ENCODE measurements around the gene ADGRG7.
"Not testable (repeated sequence)": the region's sequence is repeated elsewhere in the genome, so short reads cannot be mapped to it uniquely, and the experiment has no call there.

Gene ADGRG7, protein sequence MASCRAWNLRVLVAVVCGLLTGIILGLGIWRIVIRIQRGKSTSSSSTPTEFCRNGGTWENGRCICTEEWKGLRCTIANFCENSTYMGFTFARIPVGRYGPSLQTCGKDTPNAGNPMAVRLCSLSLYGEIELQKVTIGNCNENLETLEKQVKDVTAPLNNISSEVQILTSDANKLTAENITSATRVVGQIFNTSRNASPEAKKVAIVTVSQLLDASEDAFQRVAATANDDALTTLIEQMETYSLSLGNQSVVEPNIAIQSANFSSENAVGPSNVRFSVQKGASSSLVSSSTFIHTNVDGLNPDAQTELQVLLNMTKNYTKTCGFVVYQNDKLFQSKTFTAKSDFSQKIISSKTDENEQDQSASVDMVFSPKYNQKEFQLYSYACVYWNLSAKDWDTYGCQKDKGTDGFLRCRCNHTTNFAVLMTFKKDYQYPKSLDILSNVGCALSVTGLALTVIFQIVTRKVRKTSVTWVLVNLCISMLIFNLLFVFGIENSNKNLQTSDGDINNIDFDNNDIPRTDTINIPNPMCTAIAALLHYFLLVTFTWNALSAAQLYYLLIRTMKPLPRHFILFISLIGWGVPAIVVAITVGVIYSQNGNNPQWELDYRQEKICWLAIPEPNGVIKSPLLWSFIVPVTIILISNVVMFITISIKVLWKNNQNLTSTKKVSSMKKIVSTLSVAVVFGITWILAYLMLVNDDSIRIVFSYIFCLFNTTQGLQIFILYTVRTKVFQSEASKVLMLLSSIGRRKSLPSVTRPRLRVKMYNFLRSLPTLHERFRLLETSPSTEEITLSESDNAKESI

DNA sequence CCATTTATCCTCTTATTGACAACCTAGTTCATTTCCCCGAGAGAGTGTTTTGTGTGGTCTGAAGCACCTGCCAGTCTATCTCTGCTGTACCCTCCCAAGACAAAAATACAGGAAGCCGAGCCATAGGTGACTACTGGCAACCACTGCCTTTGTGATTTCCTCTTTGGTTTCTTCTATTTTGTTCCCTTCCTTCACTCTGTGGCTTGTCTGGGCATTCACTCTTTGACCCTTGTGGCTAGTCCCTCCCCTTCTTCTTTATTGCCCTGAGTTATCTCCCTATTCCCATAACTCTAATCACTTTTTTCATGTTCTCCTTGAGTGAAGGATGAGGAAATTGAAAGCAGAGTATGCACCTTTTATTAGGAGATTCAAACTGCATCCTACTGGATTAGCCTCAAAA is at the start of gene ADGRG7:
Gene ADGRG7 (plus strand): TSS at position 297 of the 400 bp plus-strand sequence. CDS start 256 bp downstream, outside the sequence.
- DNase-seq, result no peak

DNA sequence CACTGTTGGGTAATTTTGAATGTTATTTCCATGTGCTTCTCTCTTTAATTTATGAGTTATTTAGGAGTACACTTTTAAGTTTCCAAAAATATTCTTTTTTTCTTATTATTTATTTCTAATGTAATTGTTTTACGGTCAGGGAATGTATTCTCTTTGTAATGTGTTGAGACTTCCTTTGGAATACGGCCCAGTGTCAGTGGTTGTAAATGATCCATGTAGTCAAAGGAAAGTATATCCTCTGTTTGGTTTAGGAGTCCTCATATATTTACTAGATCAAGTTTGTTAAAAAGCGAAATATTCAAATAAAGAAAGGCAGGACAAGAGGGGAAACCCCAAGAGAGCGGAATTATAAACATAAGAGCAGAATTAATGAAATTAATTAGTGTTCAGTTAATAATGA is 49.0 kb upstream of the ADGRG7 start:
- DNase-seq, result no peak

DNA sequence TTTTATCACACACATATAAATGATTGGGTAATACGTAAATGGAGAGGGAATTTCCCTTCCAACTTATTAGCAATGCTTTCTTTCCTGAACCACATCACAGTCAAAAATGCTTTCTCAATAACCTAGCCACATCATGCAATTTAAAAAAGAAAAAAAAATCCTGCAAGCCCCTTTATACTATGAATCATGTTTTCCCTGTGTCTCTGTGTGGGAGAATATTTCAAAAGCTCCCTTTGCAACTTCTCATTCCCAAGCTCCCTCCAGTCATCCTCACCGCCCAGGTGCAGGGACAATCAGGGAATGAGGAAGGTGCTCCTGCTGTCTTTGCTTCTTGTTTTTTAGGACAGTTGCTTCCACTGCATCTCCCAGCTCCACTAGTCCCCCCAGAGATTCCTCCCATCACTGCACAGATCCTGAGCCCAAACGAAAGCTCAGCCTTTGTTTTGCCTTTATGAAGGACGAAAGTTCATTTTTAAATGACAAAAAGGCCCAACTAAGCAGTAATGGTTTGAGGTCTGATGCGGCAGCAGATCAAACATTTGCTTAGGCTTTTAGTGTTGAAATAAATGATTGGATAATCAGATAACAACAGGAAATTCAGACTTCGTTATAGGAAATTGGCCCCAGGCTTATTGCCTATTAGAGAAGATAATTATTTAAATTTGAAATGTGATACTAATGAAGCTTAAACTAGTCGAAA is 47.8 kb upstream of the ADGRG7 start:
- no peak for DNase-seq

DNA sequence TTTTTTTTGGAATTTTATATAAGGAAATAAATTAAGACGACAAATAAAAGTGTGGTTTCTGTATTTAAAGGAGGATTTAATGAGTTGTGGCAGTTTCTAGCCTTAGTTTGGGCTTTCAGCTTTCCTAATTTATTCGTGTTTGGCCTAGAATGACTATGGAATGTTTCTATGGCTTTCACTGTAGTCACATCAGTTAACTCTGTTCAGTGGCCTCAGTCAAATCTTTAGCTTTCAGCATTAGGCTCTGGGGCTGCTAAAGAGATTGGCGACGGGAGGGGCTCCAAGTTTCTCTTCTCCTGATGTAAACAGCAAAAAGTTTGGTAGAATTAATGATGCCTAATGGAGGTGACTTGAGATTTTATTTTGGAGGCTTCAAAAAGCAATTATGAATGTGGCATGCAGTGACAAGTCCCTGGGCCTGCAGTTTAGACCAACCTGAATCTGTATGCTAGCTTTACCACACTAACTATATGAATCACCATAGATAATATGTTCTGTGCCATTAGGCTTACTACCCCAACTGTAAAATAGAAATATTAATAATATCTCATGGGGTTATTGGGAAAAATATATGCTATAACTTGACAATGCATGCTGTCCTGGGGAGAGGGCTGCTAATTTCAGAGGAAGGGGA is 47.1 kb upstream of the ADGRG7 start:
- no peak for DNase-seq

DNA sequence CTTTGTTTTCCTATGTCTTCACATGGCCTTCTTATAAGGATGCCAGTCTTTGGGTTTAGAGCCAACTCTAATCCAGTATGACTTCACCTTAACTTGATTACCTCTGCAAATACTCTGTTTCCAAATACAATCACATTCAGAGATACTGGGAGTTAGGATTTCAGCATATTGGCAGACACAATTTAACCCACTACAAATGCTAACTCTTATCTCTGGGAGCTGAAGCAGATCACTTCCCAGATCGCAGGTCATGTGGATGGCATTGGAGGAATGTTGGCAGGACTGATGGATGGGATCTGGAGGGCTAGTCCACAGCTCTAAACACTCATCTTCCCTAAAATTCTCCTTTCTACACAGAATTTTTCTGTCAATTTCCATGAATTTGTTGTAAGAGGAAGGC is 46.2 kb upstream of the ADGRG7 start:
- no peak for DNase-seq

DNA sequence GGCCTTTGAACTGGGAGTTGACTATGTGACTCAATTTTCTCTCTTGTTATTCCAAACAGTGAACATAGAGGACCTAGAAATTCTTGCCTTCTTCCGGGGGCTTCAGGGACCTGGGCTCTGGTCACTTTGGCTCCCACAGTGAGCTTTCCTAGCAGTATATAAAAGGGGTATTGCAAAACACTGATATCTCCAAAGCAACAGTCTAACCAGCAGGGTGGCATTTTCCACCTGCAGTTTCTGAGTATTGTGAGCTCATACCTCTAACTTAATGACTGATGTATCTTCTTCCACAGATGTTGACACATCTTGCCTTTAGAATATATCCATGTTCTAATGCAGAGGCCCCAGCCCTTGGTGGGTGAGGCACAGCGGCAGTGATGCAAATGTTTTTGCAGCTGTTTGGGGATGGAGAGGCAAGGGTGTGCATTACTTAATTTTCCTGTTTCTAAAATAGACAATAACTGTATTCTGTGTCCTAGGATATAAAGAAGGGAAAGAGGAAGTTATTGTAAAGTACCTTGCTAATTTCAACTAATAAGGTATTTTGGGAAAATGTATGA is 45.7 kb upstream of the ADGRG7 start:
- no peak for DNase-seq

DNA sequence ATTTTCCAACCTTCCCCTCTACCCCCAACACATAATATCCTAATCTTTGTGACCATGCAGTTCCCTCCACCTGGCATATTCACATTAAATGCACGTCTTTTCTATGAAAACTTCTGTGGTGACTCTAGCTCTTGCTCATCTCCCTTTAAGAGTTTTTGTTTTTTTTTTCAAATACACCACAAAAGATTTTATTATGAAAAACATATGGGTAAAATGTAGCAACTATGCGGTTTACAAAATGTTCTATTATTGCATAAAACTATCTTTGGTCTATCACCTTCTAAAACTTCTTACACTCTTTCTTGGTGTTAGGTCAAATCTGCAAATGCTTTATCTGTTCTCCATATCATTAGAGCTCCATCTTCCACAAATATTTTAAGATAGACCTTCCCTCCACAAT is 38.6 kb upstream of the ADGRG7 start:
- no peak for DNase-seq

DNA sequence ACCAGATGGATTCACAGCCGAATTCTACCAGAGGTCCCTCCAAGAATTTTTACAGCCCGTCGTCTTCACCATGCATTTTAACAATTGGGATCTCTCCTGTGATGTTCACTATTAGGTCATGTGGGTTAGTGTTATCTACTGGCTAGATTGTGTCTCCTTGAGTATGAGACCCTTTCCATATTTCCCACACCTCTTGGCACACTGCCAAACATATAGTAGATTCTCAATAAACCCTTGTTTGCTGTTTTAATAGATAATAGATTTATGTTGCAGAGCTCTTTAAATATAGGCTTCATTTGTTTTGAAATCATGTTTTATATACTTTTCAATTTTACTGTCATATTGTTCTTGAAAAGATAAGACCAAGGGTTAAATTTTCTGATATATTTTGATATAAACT is 34.9 kb upstream of the ADGRG7 start:
- no peak for DNase-seq

DNA sequence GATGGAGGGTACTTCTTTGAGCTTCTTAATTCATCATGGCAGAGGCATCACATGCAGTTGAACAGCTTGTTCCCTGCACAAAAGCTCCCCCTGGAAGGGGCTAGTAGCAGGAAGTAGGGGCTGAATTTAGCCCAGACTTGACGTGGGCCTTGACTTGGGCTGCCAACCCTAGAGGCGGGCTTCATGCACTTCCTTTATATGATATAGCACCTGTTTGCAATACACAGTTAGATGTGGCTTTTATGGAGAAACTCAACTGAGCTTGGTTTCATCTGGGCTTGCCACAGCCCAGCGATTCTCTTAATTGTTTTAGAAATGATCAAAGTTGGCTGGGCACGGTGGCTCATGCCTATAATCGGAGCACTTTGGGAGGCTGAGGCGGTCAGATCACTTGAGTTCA is 33.7 kb upstream of the ADGRG7 start:
- DNase-seq, result no peak

DNA sequence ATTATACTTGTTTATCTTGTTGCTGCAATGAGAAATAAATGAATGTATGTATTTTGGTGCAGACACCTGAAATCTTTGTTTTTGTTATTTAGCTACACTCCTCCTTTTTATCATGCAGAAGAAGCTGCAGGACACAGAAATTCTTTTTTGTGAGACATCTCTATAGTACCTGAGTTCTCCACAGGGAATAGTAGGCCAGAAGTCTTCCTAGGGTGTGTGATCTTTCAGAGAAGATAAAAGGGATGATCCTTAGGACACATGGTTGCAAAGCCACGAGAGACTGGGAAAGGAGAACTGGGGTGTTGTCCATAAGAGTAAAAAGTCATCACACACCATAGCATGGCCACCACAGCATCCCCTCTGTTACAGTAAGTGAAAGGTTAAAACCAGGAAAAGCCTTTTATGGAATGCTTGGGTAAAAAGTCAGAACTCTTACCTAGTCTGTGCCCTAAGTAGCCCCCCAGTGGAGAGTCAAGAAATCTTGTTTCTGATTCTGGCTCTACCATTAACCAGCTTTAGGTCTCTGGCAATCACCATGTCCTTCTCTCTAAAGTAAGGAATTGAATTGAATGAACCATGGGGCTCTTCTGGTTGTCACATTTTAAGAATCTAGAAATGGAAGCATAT is 31.9 kb upstream of the ADGRG7 start:
- DNase-seq, result no peak

DNA sequence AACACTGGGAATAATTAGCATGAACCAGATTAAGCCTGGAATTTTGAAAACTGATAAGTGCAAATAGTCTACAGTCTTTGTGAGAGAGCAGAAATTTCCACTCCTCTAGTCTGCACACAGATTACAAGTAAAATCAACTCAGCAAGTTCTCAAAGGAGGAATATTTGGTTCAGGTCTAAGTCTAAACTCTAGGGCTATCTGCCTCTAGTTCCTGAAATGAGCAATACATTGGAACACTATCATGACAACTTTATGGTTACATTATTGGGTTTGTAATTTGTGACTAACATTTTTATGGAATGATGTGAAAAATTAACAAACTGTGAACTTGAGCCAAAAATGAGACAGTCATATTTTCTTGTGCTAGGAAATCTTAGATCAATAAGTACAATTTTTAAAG is 30.8 kb upstream of the ADGRG7 start:
- no peak for DNase-seq

DNA sequence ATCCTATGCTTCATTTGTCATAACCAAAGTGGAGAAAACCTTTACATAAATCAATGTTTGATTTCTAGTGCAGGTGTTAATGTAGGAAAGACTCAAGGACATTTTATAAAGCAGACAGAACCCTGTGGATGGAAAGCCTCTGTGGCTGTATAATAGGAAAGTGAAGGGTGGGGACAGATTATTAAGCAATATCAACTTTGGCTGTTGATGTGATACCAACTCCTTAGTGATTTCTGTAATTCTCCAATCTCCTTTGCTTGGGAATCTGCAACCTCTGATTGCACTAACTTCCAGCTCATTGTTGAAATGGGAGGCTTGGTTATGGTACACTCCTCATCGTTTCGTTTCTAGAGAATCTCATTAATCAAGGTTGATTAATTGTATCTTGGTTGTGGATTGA is 29.3 kb upstream of the ADGRG7 start:
- no peak for DNase-seq

DNA sequence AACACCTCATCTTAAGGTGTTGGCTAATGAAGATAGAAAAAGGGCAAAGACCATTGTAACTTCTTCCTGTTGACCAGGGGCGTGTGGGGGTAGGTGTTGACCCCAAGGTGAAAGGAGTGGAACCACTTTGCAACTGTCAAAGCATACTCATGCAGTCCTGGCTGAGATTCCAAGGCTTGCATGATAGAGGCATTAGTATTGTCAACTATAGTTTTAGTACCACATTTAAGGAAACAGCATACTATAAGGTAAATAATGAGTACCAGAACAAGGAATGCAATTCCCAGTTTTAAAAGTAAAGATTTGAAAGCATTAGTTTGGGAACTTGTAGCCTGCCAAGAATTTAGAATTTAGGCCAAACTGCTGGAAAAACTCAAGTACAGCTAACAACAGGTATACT is 27.8 kb upstream of the ADGRG7 start:
- no peak for DNase-seq

DNA sequence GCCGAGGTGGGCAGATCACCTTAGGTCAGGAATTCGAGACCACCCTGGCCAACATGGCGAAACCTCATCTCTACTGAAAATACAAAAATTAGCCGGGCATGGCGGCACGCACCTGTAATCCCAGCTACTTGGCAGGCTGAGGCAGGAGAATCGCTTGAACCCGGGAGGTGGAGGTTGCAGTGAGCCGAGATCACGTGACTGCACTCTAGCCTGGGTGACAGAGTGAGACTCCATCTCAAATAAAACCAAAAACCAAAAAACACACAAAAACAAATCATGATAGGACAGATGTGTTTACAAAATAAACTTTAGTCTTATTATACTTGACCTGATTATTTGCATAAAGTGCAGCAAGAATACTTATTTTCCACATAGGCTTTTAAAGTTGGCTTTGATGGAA is 27.2 kb upstream of the ADGRG7 start:
- DNase-seq, result not testable (repeated sequence)

DNA sequence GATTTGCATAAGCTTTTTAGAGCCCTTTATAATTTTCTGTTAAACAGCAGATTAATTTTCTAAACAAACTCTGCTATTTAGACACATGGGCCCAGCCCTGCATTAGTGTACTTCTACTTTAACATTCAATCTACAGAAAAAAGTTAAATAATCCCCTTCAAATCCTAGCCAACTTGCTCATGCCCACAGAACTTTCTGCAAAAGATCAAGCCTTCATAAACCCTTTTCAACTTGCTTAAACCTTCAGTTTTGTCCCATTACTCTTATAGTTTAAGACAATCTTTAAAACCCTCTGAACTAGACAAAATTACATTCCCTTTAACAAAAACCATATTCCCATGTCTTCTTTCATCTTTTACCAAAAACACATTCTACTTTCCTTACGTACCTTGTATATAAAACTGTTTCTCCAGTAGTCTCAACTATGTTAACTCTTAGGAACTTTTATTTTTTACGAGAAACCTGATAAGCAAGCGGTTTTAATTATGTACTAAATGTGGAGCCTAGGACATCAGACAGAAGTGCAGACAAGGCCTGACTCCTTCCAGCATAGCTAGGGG is 25.2 kb upstream of the ADGRG7 start:
- DNase-seq, result no peak

DNA sequence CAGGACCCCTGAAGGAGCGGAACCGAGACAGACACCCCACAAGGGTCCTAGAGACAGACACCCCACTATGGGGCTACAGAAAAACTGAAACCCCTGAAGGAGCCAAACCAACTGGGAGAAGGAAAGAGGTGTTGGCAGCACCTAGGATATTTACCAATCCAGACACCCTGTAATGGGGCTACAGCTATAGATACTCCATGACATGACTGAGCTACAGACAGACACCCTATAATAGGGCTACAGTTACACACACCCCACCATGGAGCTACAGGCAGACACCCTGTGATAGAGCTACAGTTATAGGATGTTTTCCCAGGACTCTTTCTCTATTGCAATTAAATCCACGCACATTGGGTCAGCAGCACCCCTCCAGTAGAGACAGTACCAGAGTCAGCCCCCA is 22.6 kb upstream of the ADGRG7 start:
- DNase-seq, result no peak

DNA sequence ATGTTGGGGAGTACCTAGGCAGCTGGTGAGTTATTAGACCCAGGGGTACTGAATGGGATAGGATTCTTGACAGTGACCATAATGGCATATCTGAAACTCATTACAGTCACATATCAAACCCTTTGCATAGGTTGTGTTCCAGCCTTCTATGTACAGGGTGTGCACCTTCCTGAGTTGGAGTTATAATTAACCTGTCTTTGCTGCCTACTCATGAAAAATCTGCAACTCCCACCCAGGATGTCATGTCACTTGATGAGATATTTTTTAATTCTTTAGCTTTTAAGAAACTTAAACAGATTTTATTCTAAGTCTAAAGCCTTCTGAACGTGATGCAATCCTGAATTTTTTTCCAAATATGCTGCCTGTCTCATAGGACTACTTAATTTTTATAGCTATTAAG is 21.1 kb upstream of the ADGRG7 start:
- no peak for DNase-seq

DNA sequence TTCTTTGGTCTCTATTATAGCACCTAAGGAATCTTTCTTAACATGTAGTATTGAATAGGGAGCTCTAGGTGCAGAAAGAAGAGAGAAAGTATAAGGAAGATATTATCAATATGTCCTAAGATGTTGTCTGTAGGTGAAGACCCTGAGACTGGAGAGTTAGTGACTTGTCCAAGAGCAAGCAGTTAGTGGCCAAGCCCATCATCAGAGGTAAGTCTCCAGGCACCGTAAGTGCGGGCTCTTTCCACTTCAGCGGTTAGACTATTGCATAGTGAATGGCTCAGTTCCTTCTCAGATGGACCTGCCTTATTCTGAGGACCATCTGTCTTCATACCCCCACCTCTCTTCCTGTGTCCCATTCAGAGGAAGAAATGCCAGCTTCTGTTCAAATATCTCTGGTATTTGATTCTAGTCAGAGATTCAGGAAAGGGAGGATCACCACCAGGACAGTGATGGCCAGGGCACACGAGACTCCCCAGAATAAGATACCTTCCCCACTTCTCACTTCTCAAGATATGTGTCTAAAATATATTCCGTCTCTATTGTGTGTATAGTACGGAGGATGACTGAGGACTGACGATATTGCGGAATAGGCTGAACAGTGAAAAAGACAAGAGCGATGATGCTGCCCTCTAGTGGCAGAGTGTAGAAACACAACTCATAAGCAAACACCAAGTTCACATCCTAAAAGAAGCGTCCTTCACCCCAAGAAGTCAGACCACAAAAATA is 19.1 kb upstream of the ADGRG7 start:
- peak; percentile 39 for DNase-seq

DNA sequence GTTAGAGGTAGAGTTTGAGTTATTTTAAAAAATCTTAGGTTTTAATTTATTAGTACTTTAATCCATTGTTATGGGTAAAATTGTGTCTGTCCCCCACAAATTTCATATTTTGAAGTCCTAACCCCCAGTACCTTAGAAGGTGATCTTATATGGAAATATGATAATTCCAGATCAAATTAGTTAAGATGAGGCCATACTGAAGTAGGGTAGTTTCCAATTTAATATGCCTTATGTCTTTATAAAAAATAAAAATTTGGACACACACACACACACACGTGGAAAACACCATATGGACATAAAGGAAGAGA is 18.6 kb upstream of the ADGRG7 start:
- DNase-seq, result no peak

DNA sequence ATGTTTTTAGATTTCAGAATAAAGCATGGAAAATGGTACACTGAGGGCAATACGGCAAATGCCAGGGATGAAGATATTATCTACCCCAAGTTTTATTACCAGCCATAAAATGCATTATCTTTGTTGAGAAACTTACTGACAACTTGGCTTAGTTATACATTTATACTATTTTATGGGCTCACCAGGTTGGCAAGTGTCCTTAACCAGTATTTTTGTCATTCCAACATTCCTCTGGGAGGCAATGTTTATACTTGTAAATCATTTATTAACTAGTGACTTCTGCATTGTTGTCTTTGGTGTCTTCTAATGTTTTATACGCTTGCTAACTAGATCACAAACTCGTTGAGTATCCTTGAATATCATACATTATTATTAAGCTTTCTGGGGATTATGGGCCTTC is 18.0 kb upstream of the ADGRG7 start:
- DNase-seq, result no peak

DNA sequence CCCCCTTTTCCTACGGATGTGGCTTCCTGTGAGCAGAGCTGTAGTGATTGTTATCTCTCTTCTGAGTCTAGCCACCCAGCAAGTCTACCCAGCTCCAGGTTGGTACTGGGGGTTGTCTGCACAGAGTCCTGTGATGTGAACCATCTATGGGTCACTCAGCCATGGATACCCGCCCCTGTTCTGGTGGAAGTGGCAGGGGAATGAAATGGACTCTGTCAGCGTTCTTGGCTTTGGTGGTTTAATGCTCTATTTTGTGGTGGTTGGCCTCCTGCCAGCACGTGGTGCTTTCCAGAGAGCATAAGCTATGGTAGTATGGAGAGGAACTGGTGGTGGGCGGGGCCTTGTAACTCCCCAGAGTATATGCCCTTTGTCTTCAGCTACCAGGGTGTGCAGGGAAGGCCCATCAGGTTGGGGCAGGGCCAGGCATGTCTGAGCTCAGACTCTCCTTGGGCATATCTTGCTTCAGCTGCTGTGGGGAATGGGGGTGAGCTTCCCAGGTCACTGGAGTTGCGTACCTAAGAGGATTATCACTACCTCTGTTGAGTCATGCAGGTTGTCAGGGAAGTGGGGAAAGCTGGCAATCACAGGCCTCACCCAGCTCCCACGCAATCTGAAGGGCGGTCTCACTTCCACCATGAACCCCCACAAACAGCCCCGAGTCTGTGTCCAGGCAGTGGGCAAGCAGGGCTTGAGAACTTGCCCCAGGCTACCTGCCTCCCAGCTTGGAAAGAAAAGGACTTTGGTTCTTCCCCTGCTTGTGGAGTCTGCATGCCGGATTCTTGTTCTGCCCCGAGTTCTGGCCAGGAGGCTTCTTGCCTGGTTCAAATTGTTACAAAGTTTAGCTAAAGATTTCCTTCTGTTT is 9.0 kb upstream of the ADGRG7 start:
- DNase-seq, result peak; percentile 39

Data from NCI-H2171 (cell line).